Loucy (cell line): ENCODE measurements around the gene HEPN1.
A peak's percentile ranks its signal among the peaks of the same experiment; 100 is the strongest.

Source experiments
- H2AFZ ChIP-seq: fragments of 200-600 bp; sonication (generic); 2 replicates; pipeline ENCODE4 v1.6.0; 2016; ENCODE audit warnings: antibody characterized with exemption, mild to moderate bottlenecking, low read length, moderate library complexity
- H3F3A ChIP-seq: fragments of 200-600 bp; 2 replicates; pipeline ENCODE4 v1.6.0; 2016; ENCODE audit warnings: antibody characterized with exemption, low read depth, mild to moderate bottlenecking
- H3K27me3 ChIP-seq: fragments of 200-600 bp; sonication (generic); 2 replicates; pipeline ENCODE4 v1.6.1; 2014; ENCODE audit warnings: low read length, mild to moderate bottlenecking; ENCODE audit not compliant: insufficient read depth, poor library complexity, severe bottlenecking
- H3K36me3 ChIP-seq: fragments of 200-600 bp; sonication (generic); 2 replicates; pipeline ENCODE4 v1.6.1; 2016; ENCODE audit warnings: low read length; ENCODE audit not compliant: insufficient read depth
- H3K4me1 ChIP-seq: fragments of 200-600 bp; sonication (generic); 2 replicates; pipeline ENCODE4 v1.5.1; 2014; ENCODE audit warnings: low read length, mild to moderate bottlenecking; ENCODE audit not compliant: insufficient read depth, poor library complexity, severe bottlenecking
- H3K4me2 ChIP-seq: fragments of 200-600 bp; sonication (generic); 2 replicates; pipeline ENCODE4 v1.6.0; 2014; ENCODE audit warnings: antibody characterized with exemption, low read length, low read depth, mild to moderate bottlenecking; ENCODE audit not compliant: poor library complexity, severe bottlenecking
- H3K4me3 ChIP-seq: fragments of 200-600 bp; sonication (generic); 2 replicates; pipeline ENCODE4 v1.5.1; 2014; ENCODE audit warnings: low read length, mild to moderate bottlenecking, mixed read lengths; ENCODE audit not compliant: poor library complexity, severe bottlenecking
- H3K79me2 ChIP-seq: fragments of 200-600 bp; sonication (generic); 2 replicates; pipeline ENCODE4 v1.6.1; 2014; ENCODE audit warnings: low read length; ENCODE audit not compliant: insufficient read depth
- H3K9ac ChIP-seq: fragments of 200-600 bp; sonication (generic); 2 replicates; pipeline ENCODE4 v1.6.0; 2014; ENCODE audit warnings: mild to moderate bottlenecking, low read depth, low read length, moderate library complexity; ENCODE audit not compliant: poor library complexity, severe bottlenecking
- H3K9me2 ChIP-seq: fragments of 200-600 bp; sonication (generic); replicated peaks from 2 replicates; pipeline ENCODE4 v1.6.1; 2016; ENCODE audit warnings: low read depth, low read length, mixed read lengths
- H3K9me3 ChIP-seq: fragments of 200-600 bp; sonication (generic); 2 replicates; pipeline ENCODE4 v1.6.1; 2014; ENCODE audit warnings: mild to moderate bottlenecking, antibody characterized with exemption, low read length, low read depth; ENCODE audit not compliant: insufficient read depth
- H4K20me1 ChIP-seq: fragments of 200-600 bp; sonication (generic); 2 replicates; pipeline ENCODE4 v1.6.0; 2014; ENCODE audit warnings: antibody characterized with exemption, low read length, mild to moderate bottlenecking; ENCODE audit not compliant: insufficient read depth, poor library complexity, severe bottlenecking
- CTCF ChIP-seq: fragments of 200-600 bp; sonication (generic); conservative IDR thresholded peaks from 2 replicates; pipeline ENCODE4 v1.5.1; 2014; ENCODE audit warnings: mild to moderate bottlenecking, antibody characterized with exemption, low read length
- EZH2phosphoT487 ChIP-seq: fragments of 200-600 bp; IDR thresholded peaks from 2 replicates; pipeline ENCODE4 v1.6.1; 2018; ENCODE audit warnings: antibody characterized with exemption, mild to moderate bottlenecking, moderate library complexity, borderline replicate concordance

Gene HEPN1

GRCh38 chr11:124870430-124870829 is 48.6 kb upstream of the HEPN1 start:
- Histone ChIP-seq H2AFZ (no peak overlapping the region), H3K4me2 (no peak overlapping the region), H3K9me3 (no peaks in the 10 kb centered on the region), H3F3A (no peaks in the 10 kb centered on the region), H3K4me1 (peaks cover 7% of the 10 kb centered on the region), H3K9ac (no peak overlapping the region), H3K4me3 (no peak overlapping the region), H3K9me2 (no peaks in the 10 kb centered on the region), H3K79me2 (no peaks in the 10 kb centered on the region), H3K27me3 (no peaks in the 10 kb centered on the region), H4K20me1 (no peaks in the 10 kb centered on the region), H3K36me3 (no peaks in the 10 kb centered on the region)
- TF ChIP-seq CTCF (no peak), EZH2phosphoT487 (no peak)

GRCh38 chr11:124872280-124872679 is 46.8 kb upstream of the HEPN1 start:
- no peak overlapping the region for H3K4me3 ChIP-seq
- H3K9me2 ChIP-seq, result no peaks in the 10 kb centered on the region
- H3K79me2 ChIP-seq, result no peaks in the 10 kb centered on the region
- H3K27me3 ChIP-seq, result no peaks in the 10 kb centered on the region
- no peaks in the 10 kb centered on the region for H3K9me3 ChIP-seq
- H3F3A ChIP-seq, result no peaks in the 10 kb centered on the region
- H4K20me1 ChIP-seq, result no peaks in the 10 kb centered on the region
- H3K4me1 ChIP-seq, result peaks cover 14% of the 10 kb centered on the region
- H3K36me3 ChIP-seq, result no peaks in the 10 kb centered on the region
- H3K4me2 ChIP-seq, result peak overlapping the region; percentile 17
- TF ChIP-seq CTCF, result no peak
- TF ChIP-seq EZH2phosphoT487, result no peak
- no peak overlapping the region for H3K9ac ChIP-seq
- peak overlapping the region; percentile 54; the same call in 1 of the 2 replicates for H2AFZ ChIP-seq

GRCh38 chr11:124872741-124873140 is 46.3 kb upstream of the HEPN1 start:
- no peaks in the 10 kb centered on the region for H3K36me3 ChIP-seq
- H3K4me1 ChIP-seq, result peaks cover 14% of the 10 kb centered on the region
- H2AFZ ChIP-seq, result peak overlapping the region; percentile 54; the same call in 1 of the 2 replicates
- H4K20me1 ChIP-seq, result no peaks in the 10 kb centered on the region
- no peak overlapping the region for H3K4me3 ChIP-seq
- H3K9me2 ChIP-seq, result no peaks in the 10 kb centered on the region
- H3K9me3 ChIP-seq, result no peaks in the 10 kb centered on the region
- H3F3A ChIP-seq, result no peaks in the 10 kb centered on the region
- H3K79me2 ChIP-seq, result no peaks in the 10 kb centered on the region
- TF ChIP-seq EZH2phosphoT487, result no peak
- no peak for TF ChIP-seq CTCF
- no peaks in the 10 kb centered on the region for H3K27me3 ChIP-seq
- H3K4me2 ChIP-seq, result peak overlapping the region; percentile 17
- no peak overlapping the region for H3K9ac ChIP-seq
